ENCODE results near the gene MN1.
A peak's percentile ranks its signal among the peaks of the same experiment; 100 is the strongest.

The MN1 gene

GRCh38 chr22:27782088-27782487 is 19.5 kb downstream of the MN1 start:
- no peak for DNase-seq

GRCh38 chr22:27780161-27780575 is 21.4 kb downstream of the MN1 start:
- DNase-seq: peak in 1 of 3 donors; percentile 16

GRCh38 chr22:27779643-27780042 is 21.9 kb downstream of the MN1 start:
- no peak for DNase-seq

- DNase-seq: peak in 2 of 3 donors; percentile 22 to 48
These were observed 23.1 kb downstream of the MN1 start for GRCh38 chr22:27778294-27779090.

DNA sequence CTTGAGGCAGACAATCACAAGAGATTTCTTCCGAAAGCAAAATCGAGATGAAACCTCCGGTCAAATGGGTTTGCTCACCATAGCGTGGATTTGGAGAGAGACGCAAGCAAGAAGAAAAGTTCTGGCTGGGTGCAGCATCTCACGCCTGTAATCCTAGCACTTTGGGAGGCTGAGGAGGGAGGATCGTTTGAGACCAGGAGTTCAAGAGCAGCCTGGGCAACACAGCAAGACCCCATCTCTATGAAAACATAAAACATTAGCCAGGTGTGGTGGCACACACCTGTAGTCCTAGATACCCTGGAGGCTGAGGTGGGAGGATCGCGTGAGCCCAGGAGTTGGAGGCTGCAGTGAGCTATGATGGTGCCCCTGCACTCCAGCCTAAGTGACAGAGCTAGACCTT is 24.4 kb downstream of the MN1 start:
- no peak for DNase-seq

DNA sequence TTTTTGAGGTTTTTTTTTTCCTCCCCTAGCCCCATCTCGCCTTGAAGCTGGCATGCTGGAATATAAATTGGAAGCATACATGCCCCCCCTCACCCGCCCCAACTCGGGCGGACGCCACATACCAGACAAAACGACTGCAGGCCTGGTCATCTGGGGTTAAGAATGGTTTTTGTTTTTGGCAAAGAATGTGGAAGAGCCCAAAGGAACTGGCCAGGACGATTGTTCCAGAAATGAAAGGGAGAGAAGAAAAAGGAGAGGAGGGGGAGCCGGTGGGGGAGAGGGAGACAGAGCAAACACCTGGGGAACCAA is 25.0 kb downstream of the MN1 start:
- DNase-seq: no peak

DNA sequence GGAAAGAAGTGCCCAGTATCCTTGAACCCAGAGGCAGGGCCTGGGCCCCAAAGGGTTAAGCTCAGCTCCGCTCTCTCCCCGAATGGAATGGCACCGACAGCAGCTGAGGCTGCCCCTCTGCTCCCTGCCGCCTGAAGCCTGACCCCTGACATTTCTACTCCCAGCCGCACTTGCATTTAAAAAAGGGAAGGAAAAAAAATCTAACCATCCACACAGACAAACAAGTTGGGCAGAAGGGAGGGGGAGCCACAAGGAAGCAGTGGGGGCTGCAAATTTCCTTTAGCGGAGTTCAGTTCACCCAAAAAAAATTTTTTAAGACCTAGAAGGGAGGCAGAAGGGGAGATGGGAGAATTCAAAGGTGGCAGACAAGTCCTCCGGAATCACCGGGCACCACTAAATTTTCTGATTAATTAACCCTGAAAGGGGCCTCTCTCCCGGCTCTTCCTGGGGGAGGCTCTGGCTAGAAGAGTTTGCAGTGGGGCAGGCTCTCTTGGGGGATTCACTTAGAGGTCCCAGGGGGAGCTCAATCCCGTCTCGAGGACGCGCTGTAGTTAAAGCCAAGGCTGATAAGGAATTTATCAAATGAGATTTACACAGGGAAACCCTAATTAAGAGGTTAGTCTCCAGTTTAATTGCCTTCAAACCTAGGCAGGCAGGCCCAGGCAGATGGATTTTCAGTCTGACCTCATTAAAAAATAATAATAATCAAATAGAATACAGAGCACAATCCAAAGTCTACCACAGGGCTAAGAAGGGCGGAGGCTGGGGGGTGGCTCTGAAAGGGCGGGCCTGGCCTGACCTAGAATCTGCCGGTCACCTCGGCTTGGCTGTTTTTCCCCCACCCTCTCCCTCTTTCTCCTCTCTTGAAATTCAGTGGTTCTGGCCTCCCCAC is 25.6 kb downstream of the MN1 start:
- DNase-seq: no peak

- DNase-seq: no peak
These were observed 26.4 kb downstream of the MN1 start for GRCh38 chr22:27775087-27775698.

DNA sequence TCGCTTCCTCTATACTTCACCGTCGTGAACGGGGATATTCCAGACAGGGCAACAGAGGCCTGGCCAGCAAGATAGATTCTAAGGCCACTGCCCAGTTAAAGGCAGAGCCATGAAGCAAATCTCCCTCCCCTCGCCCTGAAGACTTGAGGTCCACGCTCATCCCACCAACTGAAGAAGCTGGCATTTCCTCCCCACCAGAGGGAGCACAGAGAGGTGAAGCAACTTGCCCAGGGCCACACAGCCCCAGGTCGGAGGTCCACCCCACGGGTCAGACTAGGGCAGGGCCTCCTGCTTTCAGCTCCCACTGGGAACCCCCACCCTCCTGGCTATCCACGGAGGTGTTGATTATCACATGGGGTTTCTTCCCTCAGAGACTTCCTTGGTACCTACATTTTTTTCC is 27.4 kb downstream of the MN1 start:
- no peak for DNase-seq

DNA sequence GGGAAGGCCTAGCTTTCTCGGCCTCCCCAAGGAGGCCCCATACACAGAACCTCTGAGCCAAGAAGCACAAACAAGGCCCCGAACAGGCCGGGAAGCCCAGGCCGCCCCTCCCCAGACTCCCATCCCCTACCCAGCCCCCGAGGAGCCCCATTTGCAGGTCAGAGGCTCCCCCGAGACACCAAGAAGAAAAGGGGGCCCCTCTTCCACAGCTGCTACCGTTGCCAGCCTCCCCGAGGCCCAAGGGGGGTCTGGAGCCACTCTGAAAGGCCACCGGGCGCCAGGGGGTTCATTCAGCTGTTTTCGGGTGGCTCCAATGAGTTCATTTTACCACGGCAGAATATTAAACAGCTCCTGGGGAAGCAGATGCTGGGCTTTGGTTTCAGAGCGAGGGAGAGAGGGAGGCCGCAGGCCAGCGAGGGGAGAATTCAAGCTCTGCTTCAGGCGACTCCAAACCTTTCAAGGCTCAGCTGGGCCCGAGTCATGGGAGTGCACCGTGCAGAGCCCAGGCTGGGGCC is 28.5 kb downstream of the MN1 start:
- DNase-seq: no peak

GRCh38 chr22:27772081-27772983 is 29.2 kb downstream of the MN1 start:
- no peak for DNase-seq

GRCh38 chr22:27771637-27772036 is 29.9 kb downstream of the MN1 start:
- DNase-seq: no peak

DNA sequence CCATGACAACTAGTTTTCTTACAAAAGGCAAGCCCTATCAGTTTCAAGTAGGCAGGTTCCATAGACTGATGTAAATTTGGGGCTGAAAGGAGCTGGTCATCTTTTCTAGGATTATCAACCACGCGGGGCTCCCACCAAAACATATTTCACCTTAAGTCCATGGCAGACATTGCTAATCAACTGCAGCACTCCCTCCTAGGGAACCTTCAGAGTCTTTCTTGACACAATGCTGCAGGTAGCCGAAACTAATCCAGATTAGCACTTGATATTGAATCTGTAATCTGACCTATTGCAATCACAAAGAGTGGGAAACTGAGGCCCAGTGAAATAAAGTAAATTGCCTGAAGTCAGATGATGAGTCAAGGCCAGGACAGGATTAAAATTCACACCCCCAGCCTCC is 32.5 kb downstream of the MN1 start:
- DNase-seq: no peak

GRCh38 chr22:27768027-27768653 is 33.4 kb downstream of the MN1 start:
- DNase-seq: no peak

DNA sequence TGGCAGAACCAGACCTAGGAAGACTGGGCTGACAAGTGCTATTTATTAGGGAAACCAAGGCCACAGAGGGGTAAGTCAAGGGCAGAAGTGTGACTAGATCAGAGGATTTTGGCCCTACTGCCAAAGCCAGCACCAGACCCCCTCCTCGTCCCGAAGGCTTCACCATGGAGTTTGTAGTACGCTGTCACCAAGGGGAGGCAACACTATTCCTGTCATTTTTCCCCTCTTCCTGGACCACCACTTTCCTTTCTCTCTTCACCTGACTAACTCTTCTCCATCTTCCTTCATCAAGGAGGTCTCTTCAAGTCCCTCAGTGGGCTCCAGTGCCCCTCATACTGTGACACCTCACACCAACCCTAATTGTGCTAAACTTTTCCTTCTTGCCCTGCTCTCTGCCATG is 34.9 kb downstream of the MN1 start:
- DNase-seq: no peak

- no peak for DNase-seq
These were observed 35.8 kb downstream of the MN1 start for GRCh38 chr22:27765706-27766291.

- DNase-seq: no peak
These were observed 36.8 kb downstream of the MN1 start for GRCh38 chr22:27764722-27765236.

DNA sequence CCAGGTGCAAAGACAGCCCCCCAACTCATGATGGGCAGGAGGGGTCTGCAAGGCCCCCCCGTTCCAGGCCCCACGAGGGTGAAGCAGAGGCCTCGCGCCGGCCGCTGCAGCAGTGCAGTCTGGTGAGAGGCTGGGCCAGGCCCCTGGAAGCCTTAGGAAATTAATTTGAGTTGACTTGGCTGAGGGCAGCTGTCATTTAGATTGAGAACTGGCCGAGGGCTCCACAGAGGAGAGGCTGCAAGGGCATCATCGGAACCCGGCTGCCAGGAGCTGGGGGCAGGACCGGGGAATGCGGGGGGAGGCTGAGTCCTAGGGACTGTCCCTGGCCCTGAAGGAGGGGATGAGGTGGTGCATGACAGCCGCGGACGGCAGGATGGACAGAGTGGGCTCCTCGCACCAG is 39.9 kb downstream of the MN1 start:
- no peak for DNase-seq

DNA sequence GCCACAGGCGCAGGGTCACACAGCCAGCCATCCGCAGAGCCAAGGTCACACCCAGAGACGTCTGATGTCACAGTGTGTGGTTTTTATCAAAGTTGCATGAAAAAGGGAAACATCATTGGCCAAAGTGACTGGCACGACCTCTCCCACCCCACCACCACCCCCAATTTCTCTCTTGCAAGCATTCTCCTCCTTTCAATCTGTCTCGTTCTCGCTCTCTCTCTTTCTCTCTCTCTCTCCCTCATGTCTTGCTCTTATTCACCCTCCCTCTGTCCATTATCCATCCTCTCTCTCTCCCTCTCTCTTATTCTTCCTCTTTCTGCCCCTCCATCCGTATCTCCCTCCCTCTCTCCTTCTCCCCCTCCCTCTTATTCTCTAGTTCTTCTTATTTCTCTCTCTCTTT is 40.6 kb downstream of the MN1 start:
- peak in 1 of 3 donors; percentile 22 for DNase-seq

- DNase-seq: no peak
These were observed 41.1 kb downstream of the MN1 start for GRCh38 chr22:27760474-27760873.

GRCh38 chr22:27757928-27758525 is 43.5 kb downstream of the MN1 start:
- DNase-seq: no peak

Data from suppressor macrophage treated with lipopolysaccharide for 1 hour (primary cell).